SK-N-SH (cell line): ENCODE measurements around the gene AFF3. TPM values are rescaled to one million over a fixed set of nuclear protein-coding genes. Genes with fewer than 3 reads are reported as not detected.

ENCODE experiments used
- CTCF ChIA-PET: fragments of 300-600, 350-600 bp; formaldehyde crosslinking; extraction: SDS; loops from one replicate; lab custom pipeline; 2021; lab: Yijun Ruan, JAX
- POLR2A ChIA-PET: fragments of 350-600 bp; sonication (Branson Sonifier 250); formaldehyde crosslinking; extraction: SDS; loops from one replicate; lab custom pipeline; 2020; ENCODE audit warnings: antibody characterized with exemption, inconsistent platforms; lab: Yijun Ruan, JAX
- DNase-seq: peaks from one replicate; pipeline ENCODE4 v3.0.0; 2012
- H2AFZ ChIP-seq: fragments of 200-600 bp; sonication (generic); 2 replicates; pipeline ENCODE4 v1.8.1; 2016; ENCODE audit warnings: antibody characterized with exemption, mild to moderate bottlenecking, low read depth
- H3F3A ChIP-seq: fragments of 200-600 bp; sonication (generic); replicated peaks from 2 replicates; pipeline ENCODE3; 2016; ENCODE audit warnings: antibody characterized with exemption, mild to moderate bottlenecking; ENCODE audit not compliant: insufficient read depth
- H3K27ac ChIP-seq, 2 experiments: fragments of 200-500 bp in 1 of 2; fragments of 200-600 bp in 1 of 2; sonication (Bioruptor generic) in 1 of 2; sonication (generic), shearing (Covaris generic) in 1 of 2; 2 replicates each; pipeline versions ENCODE4 v1.5.1 to v1.6.1; 2014 to 2016; ENCODE audit warnings: low read depth in 2 of 2, inconsistent platforms in 1 of 2, low read length in 1 of 2, mild to moderate bottlenecking in 1 of 2, mixed read lengths in 1 of 2
- H3K27me3 ChIP-seq: fragments of 200-600 bp; sonication (generic), shearing (Covaris generic); 2 replicates; pipeline ENCODE4 v1.6.1; 2016; ENCODE audit warnings: mixed run types; ENCODE audit not compliant: insufficient read depth
- H3K36me3 ChIP-seq, 2 experiments: fragments of 200-500 bp in 1 of 2; fragments of 200-600 bp in 1 of 2; sonication (Bioruptor generic) in 1 of 2; sonication (generic) in 1 of 2; replicated peaks in 1 of 2; 2 replicates each; pipeline versions ENCODE3 to v1.5.1; 2014 to 2016; ENCODE audit warnings: low read length in 1 of 2, mild to moderate bottlenecking in 1 of 2; ENCODE audit not compliant: insufficient read depth in 2 of 2, control insufficient read depth in 1 of 2
- H3K4me1 ChIP-seq, 2 experiments: fragments of 200-500 bp in 1 of 2; fragments of 200-600 bp in 1 of 2; sonication (Bioruptor generic) in 1 of 2; sonication (generic), shearing (Covaris generic) in 1 of 2; 2 replicates each; pipeline versions ENCODE4 v1.5.1 to v1.6.1; 2014 to 2016; ENCODE audit warnings: low read depth in 1 of 2, low read length in 1 of 2, mixed run types in 1 of 2; ENCODE audit not compliant: insufficient read depth in 2 of 2, control insufficient read depth in 1 of 2
- H3K4me2 ChIP-seq: fragments of 200-600 bp; sonication (generic), shearing (Covaris generic); 2 replicates; pipeline ENCODE4 v1.6.1; 2017; ENCODE audit warnings: mixed run types
- H3K4me3 ChIP-seq, 2 experiments: fragments of 200-500 bp in 1 of 2; fragments of 200-600 bp in 1 of 2; sonication (Bioruptor generic) in 1 of 2; sonication (generic), shearing (Covaris generic) in 1 of 2; 2 replicates each; pipeline versions ENCODE4 v1.5.1 to v1.8.1; 2014 to 2016; ENCODE audit warnings: low read depth in 2 of 2, inconsistent platforms in 1 of 2, low read length in 1 of 2, mild to moderate bottlenecking in 1 of 2, mixed read lengths in 1 of 2, moderate library complexity in 1 of 2
- H3K79me2 ChIP-seq: fragments of 200-600 bp; sonication (generic); 2 replicates; pipeline ENCODE4 v1.8.1; 2017; ENCODE audit warnings: mild to moderate bottlenecking; ENCODE audit not compliant: insufficient read depth
- H3K9ac ChIP-seq: fragments of 200-600 bp; sonication (generic); 2 replicates; pipeline ENCODE4 v1.6.1; 2017; ENCODE audit warnings: mixed run types
- H3K9me2 ChIP-seq: fragments of 200-600 bp; sonication (generic); 2 replicates; pipeline ENCODE4 v1.6.1; 2017; ENCODE audit warnings: mixed run types
- H3K9me3 ChIP-seq: fragments of 200-600 bp; sonication (generic); 2 replicates; pipeline ENCODE4 v1.6.1; 2017; ENCODE audit warnings: mixed run types, mild to moderate bottlenecking, moderate library complexity
- H4K20me1 ChIP-seq: fragments of 200-600 bp; sonication (generic); 2 replicates; pipeline ENCODE4 v1.6.1; 2017; ENCODE audit warnings: mild to moderate bottlenecking, mixed run types; ENCODE audit not compliant: insufficient read depth
- CHD2 ChIP-seq: fragments of 150-350 bp; IDR thresholded peaks from 2 replicates; pipeline ENCODE4 v1.6.1; 2018; ENCODE audit warnings: low read length; ENCODE audit not compliant: partially characterized antibody
- ELF1 ChIP-seq: IDR thresholded peaks from 2 replicates; pipeline ENCODE4 v1.4.0; 2012
- FOSL2 ChIP-seq: IDR thresholded peaks from 2 replicates; pipeline ENCODE4 v1.4.0; 2012; ENCODE audit warnings: low read depth, mild to moderate bottlenecking, moderate library complexity, borderline replicate concordance
- FOXJ3 ChIP-seq: sonication (generic); formaldehyde crosslinking; IDR thresholded peaks from 2 replicates; pipeline ENCODE4 v1.5.1; 2020; ENCODE audit warnings: mild to moderate bottlenecking, missing genetic modification reagents
- GABPA ChIP-seq: IDR thresholded peaks from 2 replicates; pipeline ENCODE4 v1.4.0; 2012; ENCODE audit warnings: low read depth, mild to moderate bottlenecking
- GATA2 ChIP-seq: sonication (generic); formaldehyde crosslinking; IDR thresholded peaks from 2 replicates; pipeline ENCODE4 v1.5.0; 2020; ENCODE audit warnings: mild to moderate bottlenecking, missing genetic modification reagents
- JUND ChIP-seq: IDR thresholded peaks from 2 replicates; pipeline ENCODE4 v1.4.0; 2012
- NFIC ChIP-seq: IDR thresholded peaks from 2 replicates; pipeline ENCODE4 v1.4.0; 2012; ENCODE audit warnings: borderline replicate concordance
- RFX5 ChIP-seq: IDR thresholded peaks from 2 replicates; pipeline ENCODE4 v1.6.1; 2012; ENCODE audit warnings: mild to moderate bottlenecking, improper control_type of control experiment, low read length
- SMC3 ChIP-seq: IDR thresholded peaks from 2 replicates; pipeline ENCODE4 v1.6.1; 2012; ENCODE audit warnings: low read depth, low read length, improper control_type of control experiment
- TEAD4 ChIP-seq: IDR thresholded peaks from 2 replicates; pipeline ENCODE4 v1.4.0; 2012; ENCODE audit warnings: mild to moderate bottlenecking, borderline replicate concordance; ENCODE audit not compliant: insufficient read depth
- WGBS: methylation state at CpG from one replicate; pipeline ENCODE4 v1.1.6; 2017; ENCODE audit warnings: low lambda C conversion rate; 5-methylcytosine and 5-hydroxymethylcytosine counted together
- polyA plus RNA-seq, 3 experiments: library from polyadenylated mRNA; depleted of rRNA; stranded (reverse); fragments of >200 nt; gene quantifications; 2 replicates each; pipeline ENCODE4 v1.2.3, GENCODE V29; 2012
- TF ChIP-seq, protein P1 (sequence below): fragments of 150-350 bp; IDR thresholded peaks from 2 replicates; pipeline ENCODE4 v1.6.1; 2017; ENCODE audit warnings: antibody characterized with exemption, low read length, low read depth, borderline replicate concordance
- TF ChIP-seq, protein P2 (sequence below): IDR thresholded peaks from 2 replicates; pipeline ENCODE4 v1.4.0; 2012; ENCODE audit warnings: low read depth, borderline replicate concordance
- TF ChIP-seq, protein P3 (sequence below): IDR thresholded peaks from 2 replicates; pipeline ENCODE4; 2012

Gene AFF3
- polyA plus RNA-seq, 1 of the 3 experiments (the other 2 are of a cell fraction), result 0.36 TPM

DNA sequence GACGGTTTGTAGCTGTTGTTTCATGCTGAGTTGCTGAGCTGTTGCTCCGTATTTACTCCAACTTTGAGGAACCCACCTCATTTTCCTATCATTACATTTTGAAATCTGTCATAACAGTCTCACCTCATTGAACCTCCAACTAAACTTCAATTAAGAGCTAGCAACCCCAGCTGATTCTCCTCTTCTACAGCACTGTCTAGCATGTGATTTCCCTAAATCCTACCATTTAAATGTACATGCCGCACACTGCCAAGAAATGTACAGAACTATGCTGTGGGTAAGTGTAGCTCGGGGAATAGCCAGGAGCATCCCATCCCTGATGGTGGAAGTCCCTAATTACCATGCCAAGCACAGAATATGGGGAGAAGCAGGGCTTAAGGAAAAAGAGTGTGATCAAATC is 299.9 kb downstream of the AFF3 start:
- H3K4me1 ChIP-seq, result peaks cover 0 to 7% of the 10 kb centered on the region in 2 experiments; a peak in 1 of 4 replicates
- DNase-seq, result no peak
- H3K9me2 ChIP-seq, result no peaks in the 10 kb centered on the region
- H3K4me2 ChIP-seq, result no peak overlapping the region
- H3K9me3 ChIP-seq, result no peaks in the 10 kb centered on the region
- H3K79me2 ChIP-seq, result no peaks in the 10 kb centered on the region
- no peaks in the 10 kb centered on the region for H3K36me3 ChIP-seq
- ChIA-PET POLR2A (no interaction called here), CTCF (no interaction called here)
- no peak overlapping the region for H3K9ac ChIP-seq
- no peaks in the 10 kb centered on the region for H4K20me1 ChIP-seq
- H3K4me3 ChIP-seq, result no peak overlapping the region
- TF ChIP-seq CHD2 (no peak), GABPA (no peak), NFIC (no peak), SMC3 (no peak), TEAD4 (no peak), JUND (no peak), FOSL2 (no peak), GATA2 (no peak), FOXJ3 (CRISPR knock-in tag) (no peak), RFX5 (no peak)
- TF ChIP-seq, protein P1, sequence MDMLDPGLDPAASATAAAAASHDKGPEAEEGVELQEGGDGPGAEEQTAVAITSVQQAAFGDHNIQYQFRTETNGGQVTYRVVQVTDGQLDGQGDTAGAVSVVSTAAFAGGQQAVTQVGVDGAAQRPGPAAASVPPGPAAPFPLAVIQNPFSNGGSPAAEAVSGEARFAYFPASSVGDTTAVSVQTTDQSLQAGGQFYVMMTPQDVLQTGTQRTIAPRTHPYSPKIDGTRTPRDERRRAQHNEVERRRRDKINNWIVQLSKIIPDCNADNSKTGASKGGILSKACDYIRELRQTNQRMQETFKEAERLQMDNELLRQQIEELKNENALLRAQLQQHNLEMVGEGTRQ, result no peak
- TF ChIP-seq, all 33 proteins: peak for 0
- WGBS, result 58% methylated on average over 4 of the region's 4 CpGs
- Histone ChIP-seq H2AFZ (no peak overlapping the region), H3K27ac (no peak overlapping the region), H3K27me3 (no peaks in the 10 kb centered on the region), H3F3A (no peaks in the 10 kb centered on the region)

DNA sequence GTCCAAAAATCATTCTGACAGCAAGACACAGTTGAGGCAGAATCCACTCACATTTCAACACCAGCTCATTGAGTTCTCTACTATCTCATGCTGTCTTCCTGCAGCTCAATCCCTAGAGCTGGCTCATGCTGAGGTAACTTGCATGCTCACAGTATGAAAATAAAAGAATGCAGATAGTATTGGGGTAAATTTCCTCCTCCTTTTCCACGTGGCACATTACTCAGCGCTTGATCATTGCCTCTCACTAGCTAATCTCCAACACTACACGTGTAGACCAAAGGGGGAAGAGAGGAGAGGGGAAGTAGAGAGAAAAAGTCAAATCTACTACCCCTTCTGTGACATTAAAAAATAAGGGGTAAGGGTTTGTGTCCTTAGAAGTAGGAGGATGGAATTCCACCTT is 300.6 kb downstream of the AFF3 start:
- Histone ChIP-seq H3K27me3 (no peaks in the 10 kb centered on the region), H4K20me1 (no peaks in the 10 kb centered on the region), H3K9me3 (no peaks in the 10 kb centered on the region), H3K79me2 (no peaks in the 10 kb centered on the region), H3K4me1 (peaks cover 0 to 14% of the 10 kb centered on the region in 2 experiments; a peak in 2 of 4 replicates), H3K4me3 (no peak overlapping the region), H3K9ac (no peak overlapping the region), H3K4me2 (no peak overlapping the region), H3K27ac (no peak overlapping the region), H3K9me2 (no peaks in the 10 kb centered on the region), H3K36me3 (no peaks in the 10 kb centered on the region), H3F3A (no peaks in the 10 kb centered on the region), H2AFZ (no peak overlapping the region)
- WGBS, result 43% methylated on average over 3 of the region's 3 CpGs
- POLR2A ChIA-PET, result no interaction called here
- no peak for DNase-seq
- TF ChIP-seq NFIC, result no peak
- TF ChIP-seq, protein P2, sequence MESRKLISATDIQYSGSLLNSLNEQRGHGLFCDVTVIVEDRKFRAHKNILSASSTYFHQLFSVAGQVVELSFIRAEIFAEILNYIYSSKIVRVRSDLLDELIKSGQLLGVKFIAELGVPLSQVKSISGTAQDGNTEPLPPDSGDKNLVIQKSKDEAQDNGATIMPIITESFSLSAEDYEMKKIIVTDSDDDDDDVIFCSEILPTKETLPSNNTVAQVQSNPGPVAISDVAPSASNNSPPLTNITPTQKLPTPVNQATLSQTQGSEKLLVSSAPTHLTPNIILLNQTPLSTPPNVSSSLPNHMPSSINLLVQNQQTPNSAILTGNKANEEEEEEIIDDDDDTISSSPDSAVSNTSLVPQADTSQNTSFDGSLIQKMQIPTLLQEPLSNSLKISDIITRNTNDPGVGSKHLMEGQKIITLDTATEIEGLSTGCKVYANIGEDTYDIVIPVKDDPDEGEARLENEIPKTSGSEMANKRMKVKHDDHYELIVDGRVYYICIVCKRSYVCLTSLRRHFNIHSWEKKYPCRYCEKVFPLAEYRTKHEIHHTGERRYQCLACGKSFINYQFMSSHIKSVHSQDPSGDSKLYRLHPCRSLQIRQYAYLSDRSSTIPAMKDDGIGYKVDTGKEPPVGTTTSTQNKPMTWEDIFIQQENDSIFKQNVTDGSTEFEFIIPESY, result no peak
- no peak for TF ChIP-seq GATA2
- TF ChIP-seq, protein P3, sequence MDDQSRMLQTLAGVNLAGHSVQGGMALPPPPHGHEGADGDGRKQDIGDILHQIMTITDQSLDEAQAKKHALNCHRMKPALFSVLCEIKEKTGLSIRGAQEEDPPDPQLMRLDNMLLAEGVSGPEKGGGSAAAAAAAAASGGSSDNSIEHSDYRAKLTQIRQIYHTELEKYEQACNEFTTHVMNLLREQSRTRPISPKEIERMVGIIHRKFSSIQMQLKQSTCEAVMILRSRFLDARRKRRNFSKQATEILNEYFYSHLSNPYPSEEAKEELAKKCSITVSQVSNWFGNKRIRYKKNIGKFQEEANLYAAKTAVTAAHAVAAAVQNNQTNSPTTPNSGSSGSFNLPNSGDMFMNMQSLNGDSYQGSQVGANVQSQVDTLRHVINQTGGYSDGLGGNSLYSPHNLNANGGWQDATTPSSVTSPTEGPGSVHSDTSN, result no peak
- no peak for TF ChIP-seq ELF1
- CTCF ChIA-PET, result interaction anchor here (0.6 to 0.9 kb wide), 2 partner anchors 16 to 143 kb away, joined by 3 read pairs; no protein-coding TSS in a partner anchor
